Upper lobe of right lung (tissue), 1 donor: ENCODE results near the gene LOXHD1. TPM values are rescaled to one million over a fixed set of nuclear protein-coding genes. Genes with fewer than 3 reads are reported as not detected.

Experiments
- ATAC-seq: fragments of 200-7000 bp; cut with Tn5 transposase; one replicate; pipeline ENCODE4 v1.9.1; 2020; ENCODE audit warnings: mild to moderate bottlenecking, moderate library complexity
- DNase-seq: peaks from one replicate; pipeline ENCODE4 v3.0.0-alpha.2; 2020
- H3K27ac ChIP-seq: fragments of 200-600 bp; one replicate; pipeline ENCODE4 v1.8.0; 2022
- H3K27me3 ChIP-seq: fragments of 200-600 bp; one replicate; pipeline ENCODE4 v1.8.0; 2022; ENCODE audit warnings: mild to moderate bottlenecking
- H3K36me3 ChIP-seq: fragments of 200-600 bp; one replicate; pipeline ENCODE4 v1.8.0; 2022
- H3K4me1 ChIP-seq: fragments of 200-600 bp; one replicate; pipeline ENCODE4 v1.8.0; 2022
- H3K4me3 ChIP-seq: fragments of 200-600 bp; one replicate; pipeline ENCODE4 v1.8.0; 2022; ENCODE audit warnings: mild to moderate bottlenecking
- H3K9me3 ChIP-seq: fragments of 200-600 bp; one replicate; pipeline ENCODE4 v1.8.0; 2022
- CTCF ChIP-seq: fragments of 200-600 bp; IDR thresholded peaks from one replicate; pipeline ENCODE4 v1.8.0; 2022; ENCODE audit warnings: antibody characterized with exemption
- intact Hi-C: fragments of 100-400 bp; cut with DNase I; formaldehyde crosslinking; loops from one replicate; pipeline ENCODE4 v1.11.0; 2022
- total RNA-seq: library from RNA; stranded (reverse); fragmentation: NEBNext Ultra II Directional; extraction: Animal tissue kit (Norgen Biotek cat#: 25700); gene quantifications from one replicate; pipeline ENCODE4 v1.2.1, GENCODE V29; 2021
- donor health status: DM: no; HTN: yes; CAD: no; lungs with severe emphysema.

The LOXHD1 gene
- total RNA-seq, 1 donor from 2014 or later, result 2.7 TPM

- H3K27me3 ChIP-seq, result no peaks in the 10 kb centered on the region
These were observed 101.8 kb downstream of the LOXHD1 start for GRCh38 chr18:46555213-46555612.

GRCh38 chr18:46554406-46555080, 102.5 kb downstream of the LOXHD1 start:
- ATAC-seq (no peak), DNase-seq (no peak)

More at GRCh38 chr18:46555213-46555612, 101.8 kb downstream of the LOXHD1 start:
- no peak for DNase-seq
- no peak for ATAC-seq
- no peaks in the 10 kb centered on the region for H3K9me3 ChIP-seq
- H3K36me3 ChIP-seq, result no peaks in the 10 kb centered on the region
- H3K27ac ChIP-seq, result no peak overlapping the region
- H3K4me3 ChIP-seq, result no peak overlapping the region
- TF ChIP-seq CTCF, result no peak
- H3K4me1 ChIP-seq, result no peaks in the 10 kb centered on the region
- intact Hi-C loops, result no loop called here

GRCh38 chr18:46550609-46551008, 106.4 kb downstream of the LOXHD1 start:
- ATAC-seq (no peak), DNase-seq (no peak)
- Histone ChIP-seq H3K27ac (no peak overlapping the region), H3K27me3 (no peaks in the 10 kb centered on the region), H3K36me3 (no peaks in the 10 kb centered on the region), H3K9me3 (no peaks in the 10 kb centered on the region), H3K4me3 (no peak overlapping the region), H3K4me1 (no peaks in the 10 kb centered on the region)
- intact Hi-C loops, result no loop called here
- no peak for TF ChIP-seq CTCF

More at GRCh38 chr18:46554406-46555080, 102.5 kb downstream of the LOXHD1 start:
- no peaks in the 10 kb centered on the region for H3K27me3 ChIP-seq
- no peak overlapping the region for H3K4me3 ChIP-seq
- no peak overlapping the region for H3K27ac ChIP-seq
- H3K36me3 ChIP-seq, result no peaks in the 10 kb centered on the region
- TF ChIP-seq CTCF, result no peak
- H3K9me3 ChIP-seq, result no peaks in the 10 kb centered on the region
- H3K4me1 ChIP-seq, result no peaks in the 10 kb centered on the region
- intact Hi-C loops, result no loop called here

- Histone ChIP-seq H3K27ac (no peak overlapping the region), H3K9me3 (no peaks in the 10 kb centered on the region), H3K36me3 (no peaks in the 10 kb centered on the region), H3K27me3 (no peaks in the 10 kb centered on the region), H3K4me1 (no peaks in the 10 kb centered on the region), H3K4me3 (no peak overlapping the region)
- intact Hi-C loops, result no loop called here
- ATAC-seq, result no peak
- no peak for TF ChIP-seq CTCF
- no peak for DNase-seq
These were observed 109.5 kb downstream of the LOXHD1 start for GRCh38 chr18:46547520-46547919.

GRCh38 chr18:46546111-46546640, 110.8 kb downstream of the LOXHD1 start:
- no peak for TF ChIP-seq CTCF
- H3K27ac ChIP-seq, result no peak overlapping the region
- peak; percentile 64 for ATAC-seq

More at GRCh38 chr18:46546111-46546640, 110.8 kb downstream of the LOXHD1 start:
- H3K4me1 ChIP-seq, result no peaks in the 10 kb centered on the region
- H3K4me3 ChIP-seq, result no peak overlapping the region
- H3K9me3 ChIP-seq, result no peaks in the 10 kb centered on the region
- H3K27me3 ChIP-seq, result no peaks in the 10 kb centered on the region
- H3K36me3 ChIP-seq, result no peaks in the 10 kb centered on the region
- intact Hi-C loops, result no loop called here
- no peak for DNase-seq
